ENCODE data around the gene HOXA4.

HOXA4 gene

GRCh38 chr7:27152816-27153442, 22.4 kb upstream of the HOXA4 start:
- TF ChIP-seq CTCF (IDR thresholded peaks at IDR 0.05; ENCODE audit: low read depth, low read length, missing control alignments), result no peak
- peak overlapping the region; percentile 50 for H3K4me3 ChIP-seq (replicated peaks; ENCODE audit: low read depth, low read length)
- no peak for DNase-seq (ENCODE audit: extremely low read depth, low read depth)

GRCh38 chr7:27151931-27152815, 21.6 kb upstream of the HOXA4 start, which contains the start of gene HOXA3:
TSS of gene HOXA3 (minus strand) at chr7:27152583. CDS start at chr7:27110640, 41,943 bp downstream.
- TF ChIP-seq CTCF (IDR thresholded peaks at IDR 0.05; ENCODE audit: low read depth, low read length, missing control alignments), result no peak
- H3K4me3 ChIP-seq (replicated peaks; ENCODE audit: low read depth, low read length), result peak within 1 kb of the TSS; percentile 50
- DNase-seq (ENCODE audit: extremely low read depth, low read depth), result no peak

GRCh38 chr7:27151341-27151930, 20.9 kb upstream of the HOXA4 start:
- H3K4me3 ChIP-seq (replicated peaks; ENCODE audit: low read depth, low read length), result peak overlapping the region; percentile 50
- no peak for TF ChIP-seq CTCF (IDR thresholded peaks at IDR 0.05; ENCODE audit: low read depth, low read length, missing control alignments)
- no peak for DNase-seq (ENCODE audit: extremely low read depth, low read depth)

- no peak for DNase-seq (ENCODE audit: extremely low read depth, low read depth)
- peak overlapping the region; percentile 50 for H3K4me3 ChIP-seq (replicated peaks; ENCODE audit: low read depth, low read length)
- peak; percentile 77 for TF ChIP-seq CTCF (IDR thresholded peaks at IDR 0.05; ENCODE audit: low read depth, low read length, missing control alignments)
Measured at GRCh38 chr7:27150568-27151340, 20.2 kb upstream of the HOXA4 start.

GRCh38 chr7:27149842-27150567, 19.4 kb upstream of the HOXA4 start:
- H3K4me3 ChIP-seq (replicated peaks; ENCODE audit: low read depth, low read length), result peak overlapping the region; percentile 50
- no peak for DNase-seq (ENCODE audit: extremely low read depth, low read depth)
- TF ChIP-seq CTCF (IDR thresholded peaks at IDR 0.05; ENCODE audit: low read depth, low read length, missing control alignments), result no peak

All from HFF-Myc (cell line).